GM12874 (cell line): ENCODE data around the gene SLCO4A1.

Experiments used
- TF ChIP-seq, protein P1 (sequence below): IDR thresholded peaks from 2 replicates; pipeline ENCODE4 v1.5.1; 2011; ENCODE audit warnings: low read depth, mild to moderate bottlenecking, control low read depth, low read length, moderate library complexity; ENCODE audit not compliant: insufficient read depth

SLCO4A1 gene

DNA sequence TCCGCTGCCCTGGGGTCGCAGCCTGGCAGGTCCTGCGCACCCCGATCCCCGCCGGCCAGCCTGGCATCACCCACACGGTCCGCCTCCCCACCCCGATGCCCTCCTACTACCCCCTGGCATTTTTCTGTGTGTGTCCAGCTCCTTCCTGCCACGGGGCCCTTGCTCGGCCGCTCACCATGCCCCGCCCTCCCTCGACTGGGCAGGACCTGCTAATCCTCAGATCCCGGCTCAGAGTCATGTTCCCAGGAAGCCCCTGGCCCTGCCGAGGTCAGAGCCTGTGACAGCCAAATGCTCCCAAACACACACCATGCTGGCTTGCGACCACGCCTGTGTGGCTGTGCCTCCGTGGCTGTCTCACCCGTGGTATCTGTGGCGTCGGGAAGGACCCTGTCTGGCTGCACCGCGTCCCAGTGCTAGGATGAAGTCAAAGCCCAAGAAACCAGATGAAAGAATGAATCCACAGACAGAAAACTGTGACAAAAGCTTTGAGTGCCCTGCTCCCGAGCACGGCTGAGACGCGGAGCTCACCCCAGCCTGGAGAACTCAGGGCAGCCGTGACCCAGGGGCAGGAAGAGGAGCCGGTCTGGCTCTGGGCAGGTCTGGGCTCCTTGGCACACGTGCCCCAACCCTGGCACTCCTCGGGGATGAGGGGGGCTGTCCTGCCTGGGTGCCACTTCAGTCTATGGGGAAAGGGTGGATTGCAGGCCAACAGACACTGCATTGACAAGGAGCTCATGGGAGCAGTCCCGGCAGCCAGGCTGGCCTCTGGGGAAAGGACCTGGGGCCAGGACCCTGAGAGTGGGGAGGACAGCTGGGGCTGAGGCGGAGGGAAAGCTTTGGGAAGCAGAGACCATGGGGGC is 20.8 kb upstream of the SLCO4A1 start:
- TF ChIP-seq, protein P1, sequence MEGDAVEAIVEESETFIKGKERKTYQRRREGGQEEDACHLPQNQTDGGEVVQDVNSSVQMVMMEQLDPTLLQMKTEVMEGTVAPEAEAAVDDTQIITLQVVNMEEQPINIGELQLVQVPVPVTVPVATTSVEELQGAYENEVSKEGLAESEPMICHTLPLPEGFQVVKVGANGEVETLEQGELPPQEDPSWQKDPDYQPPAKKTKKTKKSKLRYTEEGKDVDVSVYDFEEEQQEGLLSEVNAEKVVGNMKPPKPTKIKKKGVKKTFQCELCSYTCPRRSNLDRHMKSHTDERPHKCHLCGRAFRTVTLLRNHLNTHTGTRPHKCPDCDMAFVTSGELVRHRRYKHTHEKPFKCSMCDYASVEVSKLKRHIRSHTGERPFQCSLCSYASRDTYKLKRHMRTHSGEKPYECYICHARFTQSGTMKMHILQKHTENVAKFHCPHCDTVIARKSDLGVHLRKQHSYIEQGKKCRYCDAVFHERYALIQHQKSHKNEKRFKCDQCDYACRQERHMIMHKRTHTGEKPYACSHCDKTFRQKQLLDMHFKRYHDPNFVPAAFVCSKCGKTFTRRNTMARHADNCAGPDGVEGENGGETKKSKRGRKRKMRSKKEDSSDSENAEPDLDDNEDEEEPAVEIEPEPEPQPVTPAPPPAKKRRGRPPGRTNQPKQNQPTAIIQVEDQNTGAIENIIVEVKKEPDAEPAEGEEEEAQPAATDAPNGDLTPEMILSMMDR = no peak

DNA sequence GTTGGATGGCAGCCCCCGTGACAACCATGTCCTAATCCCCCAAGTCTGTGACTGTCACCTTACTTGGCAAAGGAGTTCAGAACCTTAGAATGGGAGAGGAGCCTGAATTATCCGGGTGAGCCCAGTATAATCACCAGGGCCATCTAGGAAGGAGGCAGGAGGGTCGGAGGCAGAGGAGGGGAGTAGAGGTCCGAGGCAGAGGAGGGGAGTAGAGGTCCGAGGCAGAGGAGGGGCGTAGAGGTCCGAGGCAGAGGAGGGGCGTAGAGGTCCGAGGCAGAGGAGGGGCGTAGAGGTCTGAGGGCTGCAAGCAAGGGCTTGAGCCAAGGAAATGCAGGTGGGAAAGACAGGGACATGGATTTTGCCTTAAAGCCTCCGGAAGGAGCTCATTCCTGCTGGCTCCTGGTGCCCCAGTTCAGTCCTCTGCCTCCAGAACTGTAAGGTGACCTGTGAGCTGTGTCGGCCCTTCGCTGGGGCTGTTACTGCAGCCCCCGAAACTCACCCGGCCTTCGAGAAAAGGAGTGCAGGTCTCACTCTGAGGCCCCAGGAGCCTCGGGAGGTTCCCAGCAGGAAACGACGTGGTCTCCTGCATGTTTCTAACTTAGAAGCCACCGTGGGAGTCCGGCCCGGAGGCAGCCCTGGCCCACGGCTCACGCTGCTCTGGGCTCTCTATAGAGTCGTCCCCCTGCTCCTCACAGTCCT is 20.0 kb upstream of the SLCO4A1 start:
- TF ChIP-seq, protein P1 = no peak

DNA sequence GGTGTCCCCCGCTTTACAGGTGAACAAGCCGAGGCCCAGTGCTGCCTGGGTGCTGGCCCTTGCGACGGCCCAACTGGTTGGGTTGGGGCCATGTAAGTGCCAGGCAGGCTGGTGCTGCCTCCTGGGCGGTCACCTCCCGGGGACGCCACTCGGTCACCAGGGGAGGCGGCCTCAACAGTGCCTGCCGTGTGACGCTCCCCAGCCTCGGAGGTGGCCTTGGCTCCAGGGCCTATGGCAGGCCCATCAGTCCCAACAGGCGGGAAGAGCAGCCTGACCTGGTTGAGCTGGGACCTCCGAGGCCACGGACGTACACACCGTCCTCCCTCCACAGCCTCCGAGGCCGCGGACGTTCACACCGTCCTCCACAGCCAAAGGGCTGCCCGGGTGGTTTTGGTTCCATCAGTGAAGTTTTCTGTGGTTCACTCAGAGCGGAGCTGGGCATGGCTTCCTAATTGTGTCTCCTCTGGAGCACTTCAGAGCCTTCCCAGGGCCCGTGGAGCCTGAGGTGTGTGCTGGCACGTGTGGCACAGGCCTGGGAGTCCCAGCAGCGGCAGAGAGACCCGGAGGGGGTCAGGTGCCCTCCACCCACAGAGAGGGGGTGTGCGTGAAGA is 19.3 kb upstream of the SLCO4A1 start:
- TF ChIP-seq, protein P1 = no peak

DNA sequence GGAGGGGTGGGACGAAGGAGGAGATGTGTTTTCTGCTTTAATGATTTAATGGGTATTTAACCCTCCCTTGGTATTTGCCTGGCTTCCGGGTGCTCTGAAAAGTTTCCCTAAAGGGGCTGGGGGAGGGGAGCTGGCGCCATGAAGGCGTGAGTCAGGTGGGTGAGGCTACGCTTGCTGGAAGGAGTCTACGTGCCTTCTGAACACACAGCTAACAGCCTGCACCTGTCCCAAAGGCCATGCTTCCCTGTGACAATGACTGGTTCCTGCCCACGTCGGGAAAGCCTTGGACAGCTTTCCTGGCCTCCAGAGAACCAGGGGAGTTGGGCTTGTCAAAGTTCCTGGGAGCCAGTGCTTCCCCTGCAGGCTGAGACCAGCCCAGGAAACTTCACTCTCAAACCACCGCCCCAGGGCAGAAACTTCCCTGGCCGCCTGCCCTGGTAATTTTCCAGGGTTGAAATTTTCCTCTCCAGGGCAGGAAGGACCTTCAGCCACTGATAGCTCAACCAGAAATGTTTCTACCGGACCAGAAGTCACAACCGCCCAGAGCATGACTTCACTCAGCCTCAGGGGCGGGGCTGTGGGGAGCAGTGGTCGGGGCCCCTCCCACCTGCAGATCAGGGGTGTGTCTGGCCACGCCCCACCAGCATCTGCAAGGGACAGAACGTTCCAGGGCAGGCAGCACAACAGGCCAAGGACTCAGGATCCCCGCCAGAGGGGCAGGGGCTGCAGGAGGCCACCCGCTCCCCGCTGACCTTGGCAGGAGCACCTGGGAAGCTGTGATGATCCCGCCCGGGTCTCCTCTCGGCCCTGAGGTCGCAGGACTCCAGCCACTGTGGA is 18.6 kb upstream of the SLCO4A1 start:
- TF ChIP-seq, protein P1 = no peak

DNA sequence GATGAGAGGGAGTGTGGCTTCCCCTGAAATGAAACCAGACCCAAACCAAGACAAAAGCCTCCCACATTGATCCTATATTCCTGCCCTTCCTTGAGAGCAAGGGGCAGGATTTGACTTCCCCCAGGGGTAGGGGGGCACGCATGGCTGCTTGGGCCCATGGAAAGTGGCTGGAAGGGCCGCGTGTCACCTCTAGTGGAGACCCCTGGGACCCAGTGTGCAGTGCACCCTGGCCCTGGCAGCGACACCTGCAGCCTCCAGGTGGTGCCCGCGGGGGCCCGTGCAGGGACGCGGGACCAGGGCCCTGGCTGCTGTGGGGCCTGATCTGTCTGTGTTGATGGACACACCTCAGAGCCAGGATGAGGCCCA is 18.0 kb upstream of the SLCO4A1 start:
- TF ChIP-seq, protein P1 = peak; percentile 79

DNA sequence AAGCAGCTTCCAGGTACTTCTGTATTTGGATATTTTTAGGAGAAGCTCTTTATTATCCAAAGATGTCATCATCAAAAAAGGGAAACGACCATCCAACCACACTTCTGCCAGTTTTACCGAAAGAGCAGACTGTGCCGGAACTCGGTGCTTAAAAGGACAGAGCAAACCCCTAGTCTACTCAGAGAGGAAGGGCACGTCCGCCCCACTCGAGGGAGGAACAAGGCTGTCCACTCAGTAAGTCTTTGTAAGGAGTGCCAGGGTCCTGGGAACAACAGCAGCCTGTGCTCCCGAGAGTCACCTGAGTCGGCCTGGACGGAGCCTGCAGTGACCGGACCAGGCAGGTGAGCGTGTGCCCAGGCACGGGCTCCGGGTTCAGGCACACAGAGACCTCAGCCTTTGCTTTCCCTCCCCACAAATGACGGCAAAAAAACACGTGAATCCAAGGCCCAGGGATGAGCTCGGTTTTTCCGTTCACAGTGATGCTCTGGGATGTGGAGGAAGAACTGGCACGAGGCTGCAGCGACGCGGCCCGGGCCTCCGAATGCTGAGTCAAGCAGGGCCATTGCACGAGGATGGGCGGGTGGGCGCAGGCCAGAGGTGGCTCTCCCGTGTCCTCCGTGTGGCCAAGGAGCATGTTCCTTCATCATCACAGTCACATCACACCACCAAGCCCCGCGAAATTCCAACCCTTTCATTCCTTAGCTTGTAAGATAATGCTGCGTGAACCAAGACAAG is 17.4 kb upstream of the SLCO4A1 start:
- TF ChIP-seq, protein P1 = no peak
